Suprapubic skin (tissue), 4 donors: ENCODE data around the gene CD72.

ENCODE experiments used
- POLR2A ChIP-seq, 2 donors: fragments of 450-650 bp; IDR thresholded peaks; one replicate each; pipeline ENCODE4 v1.6.1; 2017; ENCODE audit warnings: antibody characterized with exemption in 2 of 2, mild to moderate bottlenecking in 2 of 2, moderate library complexity in 2 of 2
- POLR2AphosphoS5 ChIP-seq, 3 donors: sonication (generic); formaldehyde crosslinking; IDR thresholded peaks; one replicate each; pipeline ENCODE4 v1.6.1; 2017; ENCODE audit warnings: antibody characterized with exemption in 3 of 3
- TF ChIP-seq, protein P1 (sequence below), 2 donors: fragments of 200-600 bp in 1 of 2; fragments of 450-650 bp in 1 of 2; sonication (generic) in 1 of 2; IDR thresholded peaks; one replicate each; pipeline ENCODE4 v1.5.1; 2016 to 2019; ENCODE audit warnings: antibody characterized with exemption in 2 of 2, mild to moderate bottlenecking in 1 of 2, moderate library complexity in 1 of 2

DNA sequence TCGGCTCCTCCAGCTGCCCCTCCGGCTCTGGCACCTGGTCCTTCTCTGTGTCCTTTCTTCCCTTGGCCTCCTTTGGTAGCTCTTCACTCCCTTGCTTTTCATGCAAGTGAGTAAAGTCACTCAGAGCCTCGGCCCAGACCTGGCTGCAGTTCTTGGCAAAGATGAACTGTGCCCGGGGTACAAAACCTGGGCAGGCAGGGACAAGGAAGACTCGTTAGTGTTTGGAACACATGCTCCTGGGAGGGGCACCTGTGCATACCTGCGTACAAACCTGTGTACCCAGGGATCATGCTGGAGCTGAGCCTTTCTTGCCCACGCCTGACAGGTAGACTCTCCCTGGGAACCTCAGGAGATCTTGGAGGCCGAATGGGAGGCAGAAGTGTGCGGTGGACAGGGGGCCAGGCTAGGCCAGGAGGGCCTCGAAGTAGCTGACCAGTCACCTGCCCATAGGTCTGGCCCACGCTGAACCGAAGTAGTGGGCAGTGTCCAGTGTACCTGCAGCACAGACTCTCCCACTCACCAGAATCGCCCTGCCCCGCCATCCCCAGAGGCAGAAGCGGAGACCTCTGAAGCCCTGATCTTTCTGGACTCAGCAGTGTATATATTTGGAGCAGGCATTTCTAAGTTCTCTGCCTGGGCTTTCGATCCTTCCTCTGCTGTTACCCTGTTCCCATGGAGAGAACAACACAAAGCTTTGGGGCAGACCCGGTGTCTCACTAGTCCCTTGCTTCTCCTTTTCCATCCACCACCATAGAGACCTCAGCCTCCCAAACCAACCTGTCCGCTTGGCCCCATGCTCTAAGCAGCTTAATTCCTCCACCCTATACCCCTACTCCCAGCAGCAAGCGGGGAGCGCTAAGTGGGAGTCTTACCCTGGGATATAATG lies 55.1 kb downstream of the CD72 start:
- TF ChIP-seq, protein P1, sequence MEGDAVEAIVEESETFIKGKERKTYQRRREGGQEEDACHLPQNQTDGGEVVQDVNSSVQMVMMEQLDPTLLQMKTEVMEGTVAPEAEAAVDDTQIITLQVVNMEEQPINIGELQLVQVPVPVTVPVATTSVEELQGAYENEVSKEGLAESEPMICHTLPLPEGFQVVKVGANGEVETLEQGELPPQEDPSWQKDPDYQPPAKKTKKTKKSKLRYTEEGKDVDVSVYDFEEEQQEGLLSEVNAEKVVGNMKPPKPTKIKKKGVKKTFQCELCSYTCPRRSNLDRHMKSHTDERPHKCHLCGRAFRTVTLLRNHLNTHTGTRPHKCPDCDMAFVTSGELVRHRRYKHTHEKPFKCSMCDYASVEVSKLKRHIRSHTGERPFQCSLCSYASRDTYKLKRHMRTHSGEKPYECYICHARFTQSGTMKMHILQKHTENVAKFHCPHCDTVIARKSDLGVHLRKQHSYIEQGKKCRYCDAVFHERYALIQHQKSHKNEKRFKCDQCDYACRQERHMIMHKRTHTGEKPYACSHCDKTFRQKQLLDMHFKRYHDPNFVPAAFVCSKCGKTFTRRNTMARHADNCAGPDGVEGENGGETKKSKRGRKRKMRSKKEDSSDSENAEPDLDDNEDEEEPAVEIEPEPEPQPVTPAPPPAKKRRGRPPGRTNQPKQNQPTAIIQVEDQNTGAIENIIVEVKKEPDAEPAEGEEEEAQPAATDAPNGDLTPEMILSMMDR (IDR thresholded peaks at IDR 0.05), result no peak
- TF ChIP-seq POLR2AphosphoS5 (IDR thresholded peaks at IDR 0.05), result no peak
- TF ChIP-seq POLR2A (IDR thresholded peaks at IDR 0.05), result no peak
